Liver (tissue), 9 donors: ENCODE measurements around the gene C4orf46. TPM values are rescaled to one million over a fixed set of nuclear protein-coding genes. Genes with fewer than 3 reads are reported as not detected.

Source experiments
- DNase-seq: peaks from one replicate; pipeline ENCODE4 v3.0.0-alpha.2; 2017; ENCODE audit warnings: low spot score
- H3K27ac ChIP-seq, 2 donors: one replicate each; pipeline ENCODE4 v1.7.0; 2013; ENCODE audit warnings: inconsistent platforms in 2 of 2, low read length in 2 of 2, control low read depth in 1 of 2, low read depth in 1 of 2, mild to moderate bottlenecking in 1 of 2
- H3K27me3 ChIP-seq, 4 donors: one replicate each; pipeline versions ENCODE4 v1.6.1 to v1.7.0; 2013; ENCODE audit warnings: low read length in 3 of 4, inconsistent platforms in 1 of 4, mild to moderate bottlenecking in 1 of 4, moderate library complexity in 1 of 4; ENCODE audit not compliant: control insufficient read depth in 4 of 4, insufficient read depth in 4 of 4
- H3K36me3 ChIP-seq, 4 donors: one replicate each; pipeline versions ENCODE4 v1.6.1 to v1.7.0; 2013; ENCODE audit warnings: low read length in 3 of 4, mild to moderate bottlenecking in 3 of 4, low read depth in 1 of 4, moderate library complexity in 1 of 4; ENCODE audit not compliant: control insufficient read depth in 4 of 4, insufficient read depth in 3 of 4
- H3K4me1 ChIP-seq, 4 donors: one replicate each; pipeline versions ENCODE4 v1.6.1 to v1.7.0; 2013; ENCODE audit warnings: low read length in 3 of 4, mild to moderate bottlenecking in 3 of 4, moderate library complexity in 1 of 4; ENCODE audit not compliant: control insufficient read depth in 4 of 4, insufficient read depth in 4 of 4
- H3K4me3 ChIP-seq, 3 donors: one replicate each; pipeline versions ENCODE4 v1.6.1 to v1.7.0; 2013; ENCODE audit warnings: low read length in 3 of 3, control low read depth in 1 of 3, low read depth in 1 of 3, mild to moderate bottlenecking in 1 of 3
- H3K9ac ChIP-seq, 2 donors: one replicate each; pipeline ENCODE4 v1.7.0; 2013; ENCODE audit warnings: low read length in 2 of 2, mild to moderate bottlenecking in 2 of 2, moderate library complexity in 2 of 2, control low read depth in 1 of 2, low read depth in 1 of 2
- H3K9me3 ChIP-seq, 4 donors: one replicate each; pipeline versions ENCODE4 v1.6.1 to v1.7.0; 2013; ENCODE audit warnings: low read length in 3 of 4; ENCODE audit not compliant: control insufficient read depth in 4 of 4
- EGR1 ChIP-seq, 2 donors: IDR thresholded peaks; 2 replicates each; pipeline ENCODE4 v1.6.1; 2016 to 2018; ENCODE audit warnings: antibody characterized with exemption in 2 of 2, low read depth in 2 of 2
- FOXA1 ChIP-seq: IDR thresholded peaks from 2 replicates; pipeline ENCODE4 v1.6.1; 2016; ENCODE audit warnings: antibody characterized with exemption
- GABPA ChIP-seq, 2 donors: IDR thresholded peaks in 1 of 2; conservative IDR thresholded peaks in 1 of 2; 2 replicates each; pipeline ENCODE4 v1.6.1; 2016; ENCODE audit warnings: antibody characterized with exemption in 2 of 2, mild to moderate bottlenecking in 1 of 2, moderate library complexity in 1 of 2
- HNF4G ChIP-seq: IDR thresholded peaks from 2 replicates; pipeline ENCODE4 v1.6.1; 2016; ENCODE audit warnings: antibody characterized with exemption
- JUND ChIP-seq, 2 donors: IDR thresholded peaks; 2 replicates each; pipeline ENCODE4 v1.6.1; 2016; ENCODE audit warnings: antibody characterized with exemption in 2 of 2
- NR2F2 ChIP-seq: IDR thresholded peaks from 2 replicates; pipeline ENCODE4 v1.6.1; 2016; ENCODE audit warnings: antibody characterized with exemption
- RAD21 ChIP-seq, 2 donors: IDR thresholded peaks; 2 replicates each; pipeline ENCODE4 v1.6.1; 2016; ENCODE audit warnings: antibody characterized with exemption in 2 of 2, mild to moderate bottlenecking in 2 of 2
- RXRA ChIP-seq, 2 donors: IDR thresholded peaks; 2 replicates each; pipeline ENCODE4 v1.6.1; 2017 to 2018; ENCODE audit warnings: antibody characterized with exemption in 2 of 2, mild to moderate bottlenecking in 1 of 2
- TAF1 ChIP-seq: conservative IDR thresholded peaks from 2 replicates; pipeline ENCODE4 v1.6.1; 2016; ENCODE audit warnings: antibody characterized with exemption, mild to moderate bottlenecking
- WGBS: extraction: QIAGEN DNeasy Blood & Tissue Kit; methylation state at CpG from one replicate; pipeline ENCODE4 v1.1.7; 2013; 5-methylcytosine and 5-hydroxymethylcytosine counted together
- polyA plus RNA-seq, 2 donors: library from polyadenylated mRNA; stranded (reverse) in 1 of 2; unstranded in 1 of 2; fragments of 200-250 nt in 1 of 2; fragments of >200 nt in 1 of 2; fragmentation: Nextera tagmentation in 1 of 2; extraction: Ambion mirVana in 1 of 2; gene quantifications; one replicate each; pipeline versions ENCODE4 v1.2.1 to v1.2.3, GENCODE V29; 2013 to 2015
- total RNA-seq, 2 donors: library from RNA; depleted of rRNA; stranded (reverse); fragments of >200 nt; gene quantifications; one replicate each; pipeline ENCODE4 v1.2.3, GENCODE V29; 2014
- TF ChIP-seq, protein P1 (sequence below): fragments of 150-350 bp; IDR thresholded peaks from 2 replicates; pipeline ENCODE4 v1.5.1; 2017; ENCODE audit warnings: improper control_type of control experiment, low read depth, low read length; ENCODE audit not compliant: missing input control
- TF ChIP-seq, protein P2 (sequence below): IDR thresholded peaks from 2 replicates; pipeline ENCODE4 v1.6.1; 2016; ENCODE audit warnings: antibody characterized with exemption
- TF ChIP-seq, protein P3 (sequence below): IDR thresholded peaks from 2 replicates; pipeline ENCODE4 v1.6.1; 2016; ENCODE audit warnings: antibody characterized with exemption
- TF ChIP-seq, protein P4 (sequence below): IDR thresholded peaks from 2 replicates; pipeline ENCODE4 v1.6.1; 2016; ENCODE audit warnings: antibody characterized with exemption, mild to moderate bottlenecking
- donor health status: healthy.
- donor health status: healthy.
- donor health status: healthy.
- donor health status: healthy.
- donor health status: healthy.

Gene C4orf46
- total and polyA plus RNA-seq, 4 donors: 0.40 to 6.7 (median 1.3) TPM

DNA sequence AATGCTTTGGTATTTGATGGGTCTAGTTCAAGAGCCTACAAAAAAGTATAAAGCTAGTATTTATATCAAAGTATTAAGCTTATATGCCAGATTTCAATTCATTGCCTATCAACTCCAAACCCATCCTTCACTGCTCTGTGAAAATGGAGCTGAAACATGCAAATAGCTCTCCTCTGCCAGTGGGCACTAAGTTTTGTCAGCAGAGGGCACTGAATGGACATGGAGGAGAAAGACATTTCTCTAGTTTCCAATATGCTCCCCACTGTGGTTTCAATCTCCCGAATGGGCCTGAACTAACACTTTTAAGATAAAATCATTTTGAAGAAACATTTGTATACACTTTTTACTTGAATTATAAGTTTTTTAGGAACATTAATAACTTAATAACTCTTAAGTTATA, 39.1 kb upstream of the C4orf46 start:
- no peaks in the 10 kb centered on the region for H3K9me3 ChIP-seq
- H3K27ac ChIP-seq: no peak overlapping the region
- TF ChIP-seq, protein P1, sequence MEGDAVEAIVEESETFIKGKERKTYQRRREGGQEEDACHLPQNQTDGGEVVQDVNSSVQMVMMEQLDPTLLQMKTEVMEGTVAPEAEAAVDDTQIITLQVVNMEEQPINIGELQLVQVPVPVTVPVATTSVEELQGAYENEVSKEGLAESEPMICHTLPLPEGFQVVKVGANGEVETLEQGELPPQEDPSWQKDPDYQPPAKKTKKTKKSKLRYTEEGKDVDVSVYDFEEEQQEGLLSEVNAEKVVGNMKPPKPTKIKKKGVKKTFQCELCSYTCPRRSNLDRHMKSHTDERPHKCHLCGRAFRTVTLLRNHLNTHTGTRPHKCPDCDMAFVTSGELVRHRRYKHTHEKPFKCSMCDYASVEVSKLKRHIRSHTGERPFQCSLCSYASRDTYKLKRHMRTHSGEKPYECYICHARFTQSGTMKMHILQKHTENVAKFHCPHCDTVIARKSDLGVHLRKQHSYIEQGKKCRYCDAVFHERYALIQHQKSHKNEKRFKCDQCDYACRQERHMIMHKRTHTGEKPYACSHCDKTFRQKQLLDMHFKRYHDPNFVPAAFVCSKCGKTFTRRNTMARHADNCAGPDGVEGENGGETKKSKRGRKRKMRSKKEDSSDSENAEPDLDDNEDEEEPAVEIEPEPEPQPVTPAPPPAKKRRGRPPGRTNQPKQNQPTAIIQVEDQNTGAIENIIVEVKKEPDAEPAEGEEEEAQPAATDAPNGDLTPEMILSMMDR: no peak
- peak; percentile 26 to 57 for TF ChIP-seq RAD21 (IDR thresholded peaks at IDR 0.05)
- H3K9ac ChIP-seq: no peak overlapping the region
- H3K36me3 ChIP-seq: peaks cover 3 to 74% (median 65%) of the 10 kb centered on the region in 4 donors
- no peak for DNase-seq
- 80% methylated on average over 1 of the region's 1 CpG for WGBS
- no peak overlapping the region for H3K4me3 ChIP-seq
- H3K4me1 ChIP-seq: no peaks in the 10 kb centered on the region
- no peaks in the 10 kb centered on the region for H3K27me3 ChIP-seq

DNA sequence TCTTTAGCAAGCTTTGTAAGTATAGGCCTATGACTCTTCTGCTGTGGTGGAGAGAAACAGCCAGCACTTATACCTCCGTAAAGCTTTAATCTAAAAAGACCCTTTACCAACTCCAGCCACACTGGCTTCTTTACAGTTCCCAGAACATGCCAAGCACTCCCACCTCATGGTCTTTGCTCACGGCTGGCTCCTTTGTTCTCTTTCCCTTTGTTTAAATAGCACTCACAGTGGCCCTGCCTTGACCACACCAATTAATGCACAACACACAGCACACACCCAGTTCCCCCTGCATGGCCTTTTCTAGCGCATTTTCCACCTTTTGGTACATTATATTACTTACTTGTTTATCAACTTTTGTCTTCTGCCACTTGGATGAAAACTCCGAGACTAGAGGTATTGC, 32.6 kb upstream of the C4orf46 start:
- no peak for DNase-seq
- H3K9ac ChIP-seq: no peak overlapping the region
- no peaks in the 10 kb centered on the region for H3K9me3 ChIP-seq
- peaks cover 0 to 1% (median 0%) of the 10 kb centered on the region in 4 donors for H3K4me1 ChIP-seq
- WGBS: 95% methylated on average over 4 of the region's 4 CpGs
- H3K36me3 ChIP-seq: peaks cover 10 to 64% (median 54%) of the 10 kb centered on the region in 4 donors
- no peak overlapping the region for H3K27ac ChIP-seq
- H3K27me3 ChIP-seq: no peaks in the 10 kb centered on the region
- TF ChIP-seq NR2F2: no peak
- TF ChIP-seq, protein P2, sequence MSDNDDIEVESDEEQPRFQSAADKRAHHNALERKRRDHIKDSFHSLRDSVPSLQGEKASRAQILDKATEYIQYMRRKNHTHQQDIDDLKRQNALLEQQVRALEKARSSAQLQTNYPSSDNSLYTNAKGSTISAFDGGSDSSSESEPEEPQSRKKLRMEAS: no peak
- TF ChIP-seq, protein P1: no peak
- TF ChIP-seq FOXA1: no peak
- no peak for TF ChIP-seq JUND (IDR thresholded peaks at IDR 0.05)
- TF ChIP-seq RXRA (IDR thresholded peaks at IDR 0.05): no peak
- TF ChIP-seq EGR1 (IDR thresholded peaks at IDR 0.05; ENCODE audit: low read depth in 2 of 2): no peak
- no peak for TF ChIP-seq TAF1
- TF ChIP-seq RAD21 (IDR thresholded peaks at IDR 0.05): no peak
- TF ChIP-seq, protein P3, sequence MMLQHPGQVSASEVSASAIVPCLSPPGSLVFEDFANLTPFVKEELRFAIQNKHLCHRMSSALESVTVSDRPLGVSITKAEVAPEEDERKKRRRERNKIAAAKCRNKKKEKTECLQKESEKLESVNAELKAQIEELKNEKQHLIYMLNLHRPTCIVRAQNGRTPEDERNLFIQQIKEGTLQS: no peak
- no peak for TF ChIP-seq GABPA (IDR thresholded peaks at IDR 0.05 in 1 of 2, conservative IDR thresholded peaks at IDR 0.05 in 1 of 2)
- TF ChIP-seq, protein P4, sequence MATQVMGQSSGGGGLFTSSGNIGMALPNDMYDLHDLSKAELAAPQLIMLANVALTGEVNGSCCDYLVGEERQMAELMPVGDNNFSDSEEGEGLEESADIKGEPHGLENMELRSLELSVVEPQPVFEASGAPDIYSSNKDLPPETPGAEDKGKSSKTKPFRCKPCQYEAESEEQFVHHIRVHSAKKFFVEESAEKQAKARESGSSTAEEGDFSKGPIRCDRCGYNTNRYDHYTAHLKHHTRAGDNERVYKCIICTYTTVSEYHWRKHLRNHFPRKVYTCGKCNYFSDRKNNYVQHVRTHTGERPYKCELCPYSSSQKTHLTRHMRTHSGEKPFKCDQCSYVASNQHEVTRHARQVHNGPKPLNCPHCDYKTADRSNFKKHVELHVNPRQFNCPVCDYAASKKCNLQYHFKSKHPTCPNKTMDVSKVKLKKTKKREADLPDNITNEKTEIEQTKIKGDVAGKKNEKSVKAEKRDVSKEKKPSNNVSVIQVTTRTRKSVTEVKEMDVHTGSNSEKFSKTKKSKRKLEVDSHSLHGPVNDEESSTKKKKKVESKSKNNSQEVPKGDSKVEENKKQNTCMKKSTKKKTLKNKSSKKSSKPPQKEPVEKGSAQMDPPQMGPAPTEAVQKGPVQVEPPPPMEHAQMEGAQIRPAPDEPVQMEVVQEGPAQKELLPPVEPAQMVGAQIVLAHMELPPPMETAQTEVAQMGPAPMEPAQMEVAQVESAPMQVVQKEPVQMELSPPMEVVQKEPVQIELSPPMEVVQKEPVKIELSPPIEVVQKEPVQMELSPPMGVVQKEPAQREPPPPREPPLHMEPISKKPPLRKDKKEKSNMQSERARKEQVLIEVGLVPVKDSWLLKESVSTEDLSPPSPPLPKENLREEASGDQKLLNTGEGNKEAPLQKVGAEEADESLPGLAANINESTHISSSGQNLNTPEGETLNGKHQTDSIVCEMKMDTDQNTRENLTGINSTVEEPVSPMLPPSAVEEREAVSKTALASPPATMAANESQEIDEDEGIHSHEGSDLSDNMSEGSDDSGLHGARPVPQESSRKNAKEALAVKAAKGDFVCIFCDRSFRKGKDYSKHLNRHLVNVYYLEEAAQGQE: no peak
- no peak for TF ChIP-seq HNF4G
- no peak overlapping the region for H3K4me3 ChIP-seq
